ENCODE results near the gene SLC27A3.
"Not testable (repeated sequence)": the region's sequence is repeated elsewhere in the genome, so short reads cannot be mapped to it uniquely, and the experiment has no call there.

Gene SLC27A3

GRCh38 chr1:153763365-153764225, 11.6 kb upstream of the SLC27A3 start:
- no peak for DNase-seq

- no peak for DNase-seq
Observed at GRCh38 chr1:153764310-153764709, 10.9 kb upstream of the SLC27A3 start.

- not testable (repeated sequence) for DNase-seq
Observed at GRCh38 chr1:153766663-153767062, 8.5 kb upstream of the SLC27A3 start.

GRCh38 chr1:153767519-153767918, 7.7 kb upstream of the SLC27A3 start:
- no peak for DNase-seq

GRCh38 chr1:153768316-153769181, 6.7 kb upstream of the SLC27A3 start:
- no peak for DNase-seq

GRCh38 chr1:153769221-153769620, 6.0 kb upstream of the SLC27A3 start:
- no peak for DNase-seq

- DNase-seq = peak; percentile 29
Observed at GRCh38 chr1:153770797-153771196, 4.4 kb upstream of the SLC27A3 start.

- DNase-seq = no peak
Observed at GRCh38 chr1:153771261-153771660, 3.9 kb upstream of the SLC27A3 start.

GRCh38 chr1:153771841-153772593, 3.2 kb upstream of the SLC27A3 start:
- DNase-seq = peak; percentile 20

- DNase-seq = no peak
Observed at GRCh38 chr1:153773096-153773921, 1.9 kb upstream of the SLC27A3 start.

- DNase-seq = no peak
Observed at GRCh38 chr1:153774026-153774595, 1.1 kb upstream of the SLC27A3 start.

GRCh38 chr1:153775458-153776327, 486 bp downstream of the SLC27A3 start:
- peak; percentile 55 for DNase-seq

GRCh38 chr1:153776352-153776751, 1.1 kb downstream of the SLC27A3 start:
- no peak for DNase-seq

- no peak for DNase-seq
Observed at GRCh38 chr1:153776845-153777370, 1.7 kb downstream of the SLC27A3 start.

- DNase-seq = no peak
Observed at GRCh38 chr1:153777648-153778047, 2.4 kb downstream of the SLC27A3 start.

GRCh38 chr1:153778051-153778823, 3.0 kb downstream of the SLC27A3 start:
- DNase-seq = no peak

- no peak for DNase-seq
Observed at GRCh38 chr1:153778824-153779519, 3.8 kb downstream of the SLC27A3 start.

- DNase-seq = no peak
Observed at GRCh38 chr1:153779781-153780541, 4.8 kb downstream of the SLC27A3 start.

Data from fibroblast of skin of scalp (primary cell).